GM06990 (cell line): Measurements from ENCODE around the gene SLC44A5.
"Not testable (repeated sequence)": the region's sequence is repeated elsewhere in the genome, so short reads cannot be mapped to it uniquely, and the experiment has no call there.

ENCODE experiments used
- DNase-seq: peaks from one replicate; pipeline ENCODE4 v3.0.0-alpha.2; 2011; ENCODE audit not compliant: insufficient read length; ENCODE audit errors: extremely low read depth
- H3K27me3 ChIP-seq: replicated peaks from 2 replicates; pipeline ENCODE4 v1.6.0; 2011; ENCODE audit warnings: low read length; ENCODE audit not compliant: control insufficient read depth, insufficient read depth
- H3K36me3 ChIP-seq: 2 replicates; pipeline ENCODE4 v1.5.1; 2011; ENCODE audit warnings: low read length; ENCODE audit not compliant: control insufficient read depth, insufficient read depth
- H3K4me3 ChIP-seq: replicated peaks from 2 replicates; pipeline ENCODE4 v1.5.1; 2011; ENCODE audit warnings: low read depth, mild to moderate bottlenecking, control low read depth, low read length
- TF ChIP-seq, protein P1 (sequence below): IDR thresholded peaks from 2 replicates; pipeline ENCODE4 v1.5.1; 2011; ENCODE audit warnings: low read length, control low read depth, mild to moderate bottlenecking, inconsistent platforms; ENCODE audit not compliant: insufficient read depth, poor library complexity, severe bottlenecking

The SLC44A5 gene

DNA sequence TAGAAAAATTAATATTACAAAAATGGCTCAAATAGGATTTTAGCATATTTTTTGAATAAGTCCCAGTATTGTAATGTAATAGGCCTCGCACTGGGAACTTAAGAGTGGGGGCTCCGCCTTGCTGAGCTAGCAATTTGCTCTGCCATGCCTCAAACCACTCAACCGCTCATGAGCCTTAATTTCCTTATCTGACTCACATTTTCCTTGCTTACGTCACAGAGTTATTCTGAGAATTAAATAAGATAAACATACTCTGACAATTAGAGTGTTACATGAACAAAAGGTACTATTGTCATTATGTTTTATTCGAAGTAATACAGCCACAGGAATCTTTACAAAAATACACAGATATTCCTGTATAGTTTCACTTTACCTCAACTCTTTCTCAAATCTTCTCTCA lies 108.1 kb downstream of the SLC44A5 start:
- no peaks in the 10 kb centered on the region for H3K27me3 ChIP-seq
- H3K4me3 ChIP-seq: no peak overlapping the region
- H3K36me3 ChIP-seq: no peaks in the 10 kb centered on the region
- TF ChIP-seq, protein P1, sequence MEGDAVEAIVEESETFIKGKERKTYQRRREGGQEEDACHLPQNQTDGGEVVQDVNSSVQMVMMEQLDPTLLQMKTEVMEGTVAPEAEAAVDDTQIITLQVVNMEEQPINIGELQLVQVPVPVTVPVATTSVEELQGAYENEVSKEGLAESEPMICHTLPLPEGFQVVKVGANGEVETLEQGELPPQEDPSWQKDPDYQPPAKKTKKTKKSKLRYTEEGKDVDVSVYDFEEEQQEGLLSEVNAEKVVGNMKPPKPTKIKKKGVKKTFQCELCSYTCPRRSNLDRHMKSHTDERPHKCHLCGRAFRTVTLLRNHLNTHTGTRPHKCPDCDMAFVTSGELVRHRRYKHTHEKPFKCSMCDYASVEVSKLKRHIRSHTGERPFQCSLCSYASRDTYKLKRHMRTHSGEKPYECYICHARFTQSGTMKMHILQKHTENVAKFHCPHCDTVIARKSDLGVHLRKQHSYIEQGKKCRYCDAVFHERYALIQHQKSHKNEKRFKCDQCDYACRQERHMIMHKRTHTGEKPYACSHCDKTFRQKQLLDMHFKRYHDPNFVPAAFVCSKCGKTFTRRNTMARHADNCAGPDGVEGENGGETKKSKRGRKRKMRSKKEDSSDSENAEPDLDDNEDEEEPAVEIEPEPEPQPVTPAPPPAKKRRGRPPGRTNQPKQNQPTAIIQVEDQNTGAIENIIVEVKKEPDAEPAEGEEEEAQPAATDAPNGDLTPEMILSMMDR: no peak
- no peak for DNase-seq

DNA sequence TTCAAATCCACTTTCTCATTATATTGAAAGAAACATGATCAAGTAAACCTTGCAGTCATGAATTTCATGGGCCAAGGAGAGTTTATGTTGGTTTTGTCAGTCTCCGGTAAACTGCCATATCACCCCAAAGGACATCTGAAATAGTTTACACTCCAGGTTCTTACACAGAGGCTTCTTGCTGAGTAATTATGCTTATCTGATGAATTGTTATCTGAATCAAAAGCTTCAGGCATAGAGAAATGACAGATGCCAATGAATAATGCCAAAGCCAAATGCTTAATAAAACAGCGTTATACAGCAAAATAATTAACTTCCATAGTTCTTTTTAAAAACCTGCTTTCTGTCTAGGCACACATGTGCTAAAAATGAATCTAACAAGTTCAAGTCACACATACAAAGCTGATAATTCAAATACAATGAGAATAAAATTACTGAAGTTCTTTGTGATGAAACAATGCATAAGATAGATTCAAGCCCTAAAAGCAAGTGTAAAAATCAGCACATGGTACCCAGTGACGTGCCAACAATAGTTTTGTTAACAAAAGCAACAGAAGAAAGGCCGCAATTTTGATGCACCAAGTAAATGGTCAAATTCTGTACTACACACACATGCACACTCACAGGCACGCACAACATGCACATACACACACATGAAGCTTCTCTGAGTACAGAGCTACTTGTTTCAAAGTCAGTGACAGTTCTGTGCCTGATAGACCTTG lies 109.2 kb downstream of the SLC44A5 start:
- Histone ChIP-seq H3K36me3 (no peaks in the 10 kb centered on the region), H3K4me3 (no peak overlapping the region), H3K27me3 (no peaks in the 10 kb centered on the region)
- TF ChIP-seq, protein P1: no peak
- DNase-seq: no peak

DNA sequence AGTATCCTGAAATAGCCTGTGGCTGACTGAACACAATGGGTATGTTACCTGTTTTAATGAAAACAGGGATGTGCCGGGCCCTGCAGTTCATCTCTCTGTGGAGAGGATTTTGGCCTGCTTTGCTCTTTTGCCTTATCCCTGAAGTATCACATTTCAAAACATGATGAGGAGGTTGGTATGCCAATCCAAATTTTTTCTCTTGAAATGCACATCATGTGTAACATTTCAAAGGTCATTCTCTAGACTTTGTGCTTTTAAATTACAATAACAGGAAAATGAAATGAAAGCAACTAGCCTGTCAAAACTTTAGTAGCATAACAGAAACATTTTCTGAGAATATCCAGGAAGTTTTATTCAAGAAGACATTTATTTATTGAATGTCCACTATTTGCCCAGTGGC lies 118.9 kb downstream of the SLC44A5 start:
- H3K4me3 ChIP-seq: no peak overlapping the region
- no peaks in the 10 kb centered on the region for H3K27me3 ChIP-seq
- TF ChIP-seq, protein P1: no peak
- no peak for DNase-seq
- no peaks in the 10 kb centered on the region for H3K36me3 ChIP-seq

GRCh38 chr1:75487399-75487798 lies 123.5 kb downstream of the SLC44A5 start:
- no peak for DNase-seq
- H3K27me3 ChIP-seq: no peaks in the 10 kb centered on the region
- no peaks in the 10 kb centered on the region for H3K36me3 ChIP-seq
- TF ChIP-seq, protein P1: no peak
- no peak overlapping the region for H3K4me3 ChIP-seq

GRCh38 chr1:75484789-75485188 lies 126.1 kb downstream of the SLC44A5 start:
- H3K36me3 ChIP-seq: no peaks in the 10 kb centered on the region
- no peak for DNase-seq
- no peak overlapping the region for H3K4me3 ChIP-seq
- TF ChIP-seq, protein P1: no peak
- no peaks in the 10 kb centered on the region for H3K27me3 ChIP-seq

GRCh38 chr1:75482951-75483350 lies 128.0 kb downstream of the SLC44A5 start:
- H3K36me3 ChIP-seq: no peaks in the 10 kb centered on the region
- H3K4me3 ChIP-seq: no peak overlapping the region
- TF ChIP-seq, protein P1: no peak
- H3K27me3 ChIP-seq: no peaks in the 10 kb centered on the region
- DNase-seq: no peak

- H3K36me3 ChIP-seq, H3K27me3 ChIP-seq, DNase-seq, H3K4me3 ChIP-seq: not testable (repeated sequence)
Measured at GRCh38 chr1:75476486-75476885, 134.4 kb downstream of the SLC44A5 start.
